Occipital lobe (tissue), 1 donor: Measurements from ENCODE around the gene SOX14. TPM values are rescaled to one million over a fixed set of nuclear protein-coding genes. Genes with fewer than 3 reads are reported as not detected.

Experiments used
- total RNA-seq: library from RNA; depleted of rRNA; stranded (reverse); fragments of >200 nt; gene quantifications from one replicate; pipeline ENCODE4 v1.2.3, GENCODE V29; 2014

SOX14 gene
- total RNA-seq, 1 donor from 2014 or later, result not detected

Other genes starting within 250 kb of the SOX14 start
- not detected for gene CLDN18, start 245.8 kb downstream of the SOX14 start, total RNA-seq